GM23338 (cell line): ENCODE results near the gene ADGB.

Experiments
- CTCF ChIP-seq, 2 experiments: fragments of 200-600 bp in 1 of 2; sonication (generic) in 1 of 2; conservative IDR thresholded peaks; 2 replicates each; pipeline versions ENCODE4 v1.5.1 to v1.6.1; 2016 to 2017; ENCODE audit warnings: antibody characterized with exemption in 2 of 2, low read depth in 2 of 2, mild to moderate bottlenecking in 2 of 2, moderate library complexity in 1 of 2
- EZH2 ChIP-seq: fragments of 200-600 bp; sonication (generic); IDR thresholded peaks from one replicate; pipeline ENCODE4 v1.8.0; 2017; ENCODE audit warnings: antibody characterized with exemption, mild to moderate bottlenecking, low read depth; ENCODE audit not compliant: unreplicated experiment
- EZH2phosphoT487 ChIP-seq: fragments of 200-600 bp; sonication (generic); IDR thresholded peaks from one replicate; pipeline ENCODE4 v1.8.1; 2018; ENCODE audit warnings: antibody characterized with exemption; ENCODE audit not compliant: unreplicated experiment
- JUNB ChIP-seq: IDR thresholded peaks from one replicate; pipeline ENCODE4 v1.6.1; 2016; ENCODE audit warnings: antibody characterized with exemption; ENCODE audit not compliant: unreplicated experiment
- POLR2AphosphoS5 ChIP-seq: IDR thresholded peaks from 2 replicates; pipeline ENCODE4 v1.6.1; 2016; ENCODE audit warnings: antibody characterized with exemption, low read depth
- STAT1 ChIP-seq: IDR thresholded peaks from one replicate; pipeline ENCODE4 v1.6.1; 2016; ENCODE audit warnings: antibody characterized with exemption; ENCODE audit not compliant: unreplicated experiment
- ZNF331 ChIP-seq: fragments of 250-450 bp; sonication (Bioruptor Pico); IDR thresholded peaks from 2 replicates; pipeline ENCODE4 v1.5.0; 2020; ENCODE audit warnings: low read depth, mild to moderate bottlenecking, moderate library complexity
- TF ChIP-seq, protein P1 (sequence below): IDR thresholded peaks from one replicate; pipeline ENCODE4 v1.6.1; 2018; ENCODE audit warnings: antibody characterized with exemption; ENCODE audit not compliant: unreplicated experiment

DNA sequence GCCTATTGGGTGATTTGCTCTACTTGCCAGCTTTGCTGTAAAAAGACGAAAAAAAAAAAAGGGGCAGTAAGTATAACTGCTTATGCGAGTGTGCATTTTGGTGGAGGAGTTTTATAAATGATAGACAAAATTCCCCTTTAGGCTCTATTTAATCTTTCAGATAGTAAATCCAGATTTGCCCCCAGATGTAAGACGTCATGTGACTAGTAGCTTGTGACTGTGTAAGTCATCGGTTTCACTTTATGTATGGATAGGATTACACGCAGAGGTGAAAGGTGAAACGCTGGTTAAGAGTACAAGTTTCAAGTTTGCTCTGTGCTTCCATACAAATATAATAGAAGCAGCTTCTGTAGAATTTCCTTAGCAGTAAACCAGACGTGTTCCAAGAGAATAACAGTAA is 47.2 kb upstream of the ADGB start:
- TF ChIP-seq CTCF (conservative IDR thresholded peaks at IDR 0.05; ENCODE audit: low read depth in 2 of 2) = no peak
- TF ChIP-seq, protein P1, sequence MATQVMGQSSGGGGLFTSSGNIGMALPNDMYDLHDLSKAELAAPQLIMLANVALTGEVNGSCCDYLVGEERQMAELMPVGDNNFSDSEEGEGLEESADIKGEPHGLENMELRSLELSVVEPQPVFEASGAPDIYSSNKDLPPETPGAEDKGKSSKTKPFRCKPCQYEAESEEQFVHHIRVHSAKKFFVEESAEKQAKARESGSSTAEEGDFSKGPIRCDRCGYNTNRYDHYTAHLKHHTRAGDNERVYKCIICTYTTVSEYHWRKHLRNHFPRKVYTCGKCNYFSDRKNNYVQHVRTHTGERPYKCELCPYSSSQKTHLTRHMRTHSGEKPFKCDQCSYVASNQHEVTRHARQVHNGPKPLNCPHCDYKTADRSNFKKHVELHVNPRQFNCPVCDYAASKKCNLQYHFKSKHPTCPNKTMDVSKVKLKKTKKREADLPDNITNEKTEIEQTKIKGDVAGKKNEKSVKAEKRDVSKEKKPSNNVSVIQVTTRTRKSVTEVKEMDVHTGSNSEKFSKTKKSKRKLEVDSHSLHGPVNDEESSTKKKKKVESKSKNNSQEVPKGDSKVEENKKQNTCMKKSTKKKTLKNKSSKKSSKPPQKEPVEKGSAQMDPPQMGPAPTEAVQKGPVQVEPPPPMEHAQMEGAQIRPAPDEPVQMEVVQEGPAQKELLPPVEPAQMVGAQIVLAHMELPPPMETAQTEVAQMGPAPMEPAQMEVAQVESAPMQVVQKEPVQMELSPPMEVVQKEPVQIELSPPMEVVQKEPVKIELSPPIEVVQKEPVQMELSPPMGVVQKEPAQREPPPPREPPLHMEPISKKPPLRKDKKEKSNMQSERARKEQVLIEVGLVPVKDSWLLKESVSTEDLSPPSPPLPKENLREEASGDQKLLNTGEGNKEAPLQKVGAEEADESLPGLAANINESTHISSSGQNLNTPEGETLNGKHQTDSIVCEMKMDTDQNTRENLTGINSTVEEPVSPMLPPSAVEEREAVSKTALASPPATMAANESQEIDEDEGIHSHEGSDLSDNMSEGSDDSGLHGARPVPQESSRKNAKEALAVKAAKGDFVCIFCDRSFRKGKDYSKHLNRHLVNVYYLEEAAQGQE = no peak
- no peak for TF ChIP-seq JUNB
- TF ChIP-seq EZH2phosphoT487 = no peak
- TF ChIP-seq EZH2 = no peak
- no peak for TF ChIP-seq ZNF331 (CRISPR knock-in tag)
- no peak for TF ChIP-seq POLR2AphosphoS5
- no peak for TF ChIP-seq STAT1
